T-helper 17 cell (primary cell): ENCODE measurements around the gene POU5F2. TPM values are rescaled to one million over a fixed set of nuclear protein-coding genes. Genes with fewer than 3 reads are reported as not detected.

Experiments used
- ATAC-seq: fragments of 150-1000 bp; cut with Tn5 transposase; 2 replicates; pipeline ENCODE4 v1.10.0; 2021; ENCODE audit warnings: mild to moderate bottlenecking, moderate library complexity
- DNase-seq, 3 donors: peaks; one replicate each; pipeline versions ENCODE4 v3.0.0 to v3.0.0-alpha.2; 2020 to 2021
- H3K9me3 ChIP-seq: one replicate; pipeline ENCODE4 v1.7.0; 2013; ENCODE audit warnings: low read length, mild to moderate bottlenecking; ENCODE audit not compliant: control insufficient read depth, poor library complexity, severe bottlenecking
- H3K27ac Mint-ChIP-seq: one replicate; pipeline ENCODE4 v1.8.0; 2022; ENCODE audit warnings: mild to moderate bottlenecking, moderate library complexity, mixed read lengths
- H3K27me3 Mint-ChIP-seq: one replicate; pipeline ENCODE4 v1.8.0; 2022; ENCODE audit warnings: mixed read lengths
- H3K36me3 Mint-ChIP-seq: one replicate; pipeline ENCODE4 v1.8.0; 2022; ENCODE audit warnings: low read depth, mixed read lengths
- H3K4me1 Mint-ChIP-seq: one replicate; pipeline ENCODE4 v1.8.0; 2022; ENCODE audit warnings: mild to moderate bottlenecking, mixed read lengths
- H3K4me3 Mint-ChIP-seq: one replicate; pipeline ENCODE4 v1.8.0; 2022; ENCODE audit warnings: mild to moderate bottlenecking, moderate library complexity, mixed read lengths
- total RNA-seq, 4 donors: library from RNA in 2 of 4; stranded (reverse) in 2 of 4; gene quantifications; one replicate each; pipeline ENCODE4 v1.2.3 and lab custom pipeline; 2022 to 2026

Gene POU5F2
- total RNA-seq, 2 donors from 2014 or later, result 2.2 to 2.9 TPM

DNA sequence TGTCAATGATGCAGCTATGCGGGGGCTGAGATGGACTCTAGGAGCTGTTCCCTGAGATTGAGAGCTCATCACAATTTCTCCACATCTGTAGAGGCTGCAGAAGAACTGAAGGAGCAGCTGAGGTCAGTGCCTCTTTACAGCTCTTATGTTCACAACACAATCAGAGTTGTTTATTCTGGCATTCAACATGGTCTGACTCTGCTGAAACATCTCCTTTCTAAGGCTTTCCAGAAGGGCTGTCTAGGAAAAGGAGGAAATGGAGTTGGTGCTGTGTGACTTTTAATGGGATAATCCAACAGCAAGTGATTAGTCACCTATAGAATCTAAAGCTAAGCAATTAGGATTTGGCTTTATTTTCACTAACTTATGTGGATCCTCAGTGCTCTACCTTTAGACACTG is 6.0 kb downstream of the POU5F2 start:
- H3K36me3 Mint-ChIP-seq, result peaks cover 7% of the 10 kb centered on the region
- H3K27me3 Mint-ChIP-seq, result no peaks in the 10 kb centered on the region
- ATAC-seq, result no peak
- no peaks in the 10 kb centered on the region for H3K9me3 ChIP-seq
- DNase-seq, result no peak
- H3K4me3 Mint-ChIP-seq, result no peak overlapping the region
- no peak overlapping the region for H3K27ac Mint-ChIP-seq
- peaks cover 3% of the 10 kb centered on the region for H3K4me1 Mint-ChIP-seq

DNA sequence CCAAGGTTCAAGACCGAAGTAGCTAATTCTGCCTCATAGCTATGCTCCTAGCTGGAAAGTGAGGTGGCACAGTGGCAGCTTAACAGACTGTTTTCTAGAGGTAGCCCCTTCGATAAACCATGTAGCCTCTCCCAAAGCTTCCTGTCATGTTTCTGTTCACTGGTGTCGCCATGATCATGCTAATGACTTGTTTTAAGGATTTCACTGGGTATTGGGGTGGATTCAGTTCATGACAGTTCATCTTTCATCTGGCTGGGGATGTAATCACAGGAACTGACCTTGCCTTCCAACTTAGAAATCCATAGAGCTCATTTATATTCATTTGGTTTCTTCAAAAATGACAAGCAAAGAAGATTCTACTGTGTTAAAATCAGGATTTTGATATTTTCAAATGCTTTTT is 9.4 kb downstream of the POU5F2 start:
- H3K4me3 Mint-ChIP-seq, result no peak overlapping the region
- no peak for ATAC-seq
- DNase-seq, result no peak
- H3K36me3 Mint-ChIP-seq, result peaks cover 7% of the 10 kb centered on the region
- no peak overlapping the region for H3K27ac Mint-ChIP-seq
- peaks cover 6% of the 10 kb centered on the region for H3K4me1 Mint-ChIP-seq
- no peaks in the 10 kb centered on the region for H3K27me3 Mint-ChIP-seq
- H3K9me3 ChIP-seq, result no peaks in the 10 kb centered on the region

DNA sequence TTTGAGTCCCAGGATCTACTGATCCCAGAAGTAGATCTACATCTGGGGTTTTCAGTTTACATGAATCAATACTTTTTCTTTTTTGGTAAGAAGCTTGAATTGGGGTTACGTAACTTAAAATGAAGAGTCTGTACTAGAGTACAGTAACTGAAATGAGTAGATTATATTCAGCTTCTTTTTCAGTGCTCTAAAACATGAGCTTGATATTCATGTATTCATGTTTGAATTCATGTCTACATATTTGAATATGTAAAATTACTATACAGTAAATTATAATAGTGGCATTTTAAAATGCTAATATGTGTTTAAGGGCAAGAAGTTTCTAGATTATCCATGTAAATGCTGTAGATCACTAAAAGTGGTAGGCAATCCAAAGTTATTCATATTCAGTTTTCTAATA is 14.8 kb downstream of the POU5F2 start:
- no peaks in the 10 kb centered on the region for H3K9me3 ChIP-seq
- no peaks in the 10 kb centered on the region for H3K27me3 Mint-ChIP-seq
- no peak for DNase-seq
- H3K4me3 Mint-ChIP-seq, result no peak overlapping the region
- ATAC-seq, result no peak
- peaks cover 9% of the 10 kb centered on the region for H3K4me1 Mint-ChIP-seq
- H3K36me3 Mint-ChIP-seq, result peaks cover 4% of the 10 kb centered on the region
- no peak overlapping the region for H3K27ac Mint-ChIP-seq

GRCh38 chr5:93724791-93725190 is 16.6 kb downstream of the POU5F2 start:
- ATAC-seq (no peak), DNase-seq (no peak)
- Mint-ChIP-seq H3K4me3 (no peak overlapping the region), H3K27me3 (no peaks in the 10 kb centered on the region), H3K36me3 (peaks cover 4% of the 10 kb centered on the region), H3K27ac (no peak overlapping the region), H3K4me1 (peaks cover 11% of the 10 kb centered on the region)
- no peaks in the 10 kb centered on the region for H3K9me3 ChIP-seq

DNA sequence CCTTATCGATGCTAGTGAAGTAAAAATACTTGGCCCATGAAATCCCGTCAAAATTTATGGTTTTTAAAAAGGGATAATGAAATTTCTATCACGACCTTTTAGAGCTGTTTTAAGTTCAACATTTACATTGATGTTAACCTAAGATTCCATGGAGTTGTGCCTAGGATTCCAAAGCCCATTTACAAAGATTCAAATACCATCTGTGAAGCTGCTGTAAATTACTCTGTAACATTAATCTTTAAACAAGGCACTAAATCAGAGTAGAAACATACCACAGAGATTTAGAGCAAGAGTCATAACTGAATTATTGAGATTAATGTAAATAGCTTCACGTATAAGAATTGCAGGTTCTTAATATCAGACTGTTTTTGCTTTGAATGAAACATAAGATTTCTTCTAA is 17.7 kb downstream of the POU5F2 start:
- Mint-ChIP-seq H3K36me3 (peaks cover 3% of the 10 kb centered on the region), H3K4me1 (peaks cover 12% of the 10 kb centered on the region), H3K27me3 (no peaks in the 10 kb centered on the region), H3K27ac (no peak overlapping the region), H3K4me3 (no peak overlapping the region)
- no peak for ATAC-seq
- no peaks in the 10 kb centered on the region for H3K9me3 ChIP-seq
- no peak for DNase-seq

DNA sequence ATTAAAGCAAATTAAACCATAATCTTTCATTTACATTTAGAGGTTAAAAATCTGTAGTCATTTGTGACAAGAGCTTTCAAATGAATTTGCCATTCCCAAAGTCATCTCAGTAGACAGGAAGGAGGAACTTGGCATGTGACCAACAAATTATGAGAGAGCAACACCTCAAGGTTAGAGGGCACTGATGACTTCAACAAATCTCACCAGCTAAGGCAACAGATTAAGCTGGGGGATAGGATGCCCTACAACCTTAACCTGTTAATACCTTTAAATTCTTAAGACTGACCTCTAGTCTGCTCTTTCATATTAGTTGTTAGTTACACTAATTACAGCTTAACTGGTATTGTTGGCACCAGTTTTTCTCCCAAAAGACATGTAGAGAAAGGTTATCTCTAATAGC is 18.4 kb downstream of the POU5F2 start:
- DNase-seq (no peak), ATAC-seq (no peak)
- Mint-ChIP-seq H3K36me3 (peaks cover 4% of the 10 kb centered on the region), H3K27me3 (no peaks in the 10 kb centered on the region), H3K4me1 (peaks cover 13% of the 10 kb centered on the region), H3K4me3 (no peak overlapping the region), H3K27ac (no peak overlapping the region)
- no peaks in the 10 kb centered on the region for H3K9me3 ChIP-seq

DNA sequence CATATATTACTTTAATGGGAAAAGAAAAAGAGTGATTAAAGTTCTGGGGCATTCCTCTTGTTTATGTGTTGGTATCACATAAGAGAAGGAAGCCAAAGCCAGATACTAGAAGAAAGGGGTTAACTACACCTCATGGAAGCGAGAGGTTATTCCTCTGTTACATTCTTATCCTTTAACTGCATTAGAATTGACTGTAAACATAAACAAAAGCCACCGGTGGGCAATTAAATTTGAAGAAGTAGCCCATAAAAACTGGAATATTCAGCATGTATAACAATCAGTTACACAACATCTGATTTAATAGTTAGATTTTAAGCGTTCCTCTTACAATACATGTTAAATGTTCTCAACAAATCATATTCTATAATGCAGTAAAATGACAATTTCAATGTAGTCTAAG is 18.8 kb downstream of the POU5F2 start:
- no peak for DNase-seq
- H3K4me1 Mint-ChIP-seq, result peaks cover 13% of the 10 kb centered on the region
- peak overlapping the region; percentile 21 for H3K27ac Mint-ChIP-seq
- H3K4me3 Mint-ChIP-seq, result no peak overlapping the region
- H3K9me3 ChIP-seq, result no peaks in the 10 kb centered on the region
- no peaks in the 10 kb centered on the region for H3K27me3 Mint-ChIP-seq
- no peak for ATAC-seq
- H3K36me3 Mint-ChIP-seq, result peaks cover 4% of the 10 kb centered on the region

DNA sequence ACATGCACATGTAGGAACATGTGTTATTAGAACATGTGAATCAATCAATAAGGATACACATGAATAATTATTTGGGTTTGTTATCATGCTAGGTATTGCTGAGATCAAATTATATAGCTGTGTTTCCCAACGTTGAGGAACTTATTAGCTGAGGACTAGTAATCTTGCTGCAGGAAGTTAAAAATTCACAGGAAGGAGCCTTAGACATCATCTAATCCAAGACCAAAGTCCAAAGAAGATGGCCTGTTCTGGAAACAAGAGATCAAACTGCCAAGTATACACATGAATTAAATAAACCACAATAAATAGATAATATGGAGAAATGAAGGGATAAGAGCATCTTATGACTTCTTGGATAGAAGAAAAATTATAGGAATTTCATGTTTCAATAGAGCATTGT is 19.9 kb downstream of the POU5F2 start:
- no peak for DNase-seq
- Mint-ChIP-seq H3K27me3 (no peaks in the 10 kb centered on the region), H3K36me3 (peaks cover 4% of the 10 kb centered on the region), H3K4me3 (no peak overlapping the region), H3K4me1 (peaks cover 13% of the 10 kb centered on the region), H3K27ac (no peak overlapping the region)
- no peak for ATAC-seq
- no peaks in the 10 kb centered on the region for H3K9me3 ChIP-seq

DNA sequence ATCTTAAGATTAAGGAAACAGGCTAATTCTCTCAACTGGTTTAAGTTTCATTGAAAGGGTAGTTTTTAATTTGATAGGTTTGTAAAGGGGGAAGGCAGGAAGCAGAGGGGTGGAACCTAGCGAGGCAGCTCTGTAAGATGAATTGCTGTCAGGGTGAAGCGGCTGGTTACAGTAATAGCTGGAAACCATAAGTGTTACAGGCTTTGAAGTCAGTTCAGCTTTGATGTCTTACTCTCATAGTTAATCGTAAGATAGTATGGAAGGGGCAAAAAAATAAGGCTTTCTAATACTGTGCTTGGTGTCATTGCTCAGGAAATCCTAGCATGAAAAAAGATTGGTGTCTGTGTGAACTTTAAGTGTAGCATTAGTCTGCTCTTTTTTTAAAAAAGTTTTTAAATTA is 20.3 kb downstream of the POU5F2 start:
- ATAC-seq (no peak), DNase-seq (no peak)
- H3K36me3 Mint-ChIP-seq, result peaks cover 4% of the 10 kb centered on the region
- H3K9me3 ChIP-seq, result no peaks in the 10 kb centered on the region
- peaks cover 10% of the 10 kb centered on the region for H3K4me1 Mint-ChIP-seq
- H3K4me3 Mint-ChIP-seq, result no peak overlapping the region
- H3K27me3 Mint-ChIP-seq, result no peaks in the 10 kb centered on the region
- no peak overlapping the region for H3K27ac Mint-ChIP-seq

GRCh38 chr5:93717162-93717561 is 24.2 kb downstream of the POU5F2 start:
- no peak for DNase-seq
- Mint-ChIP-seq H3K27me3 (no peaks in the 10 kb centered on the region), H3K27ac (no peak overlapping the region), H3K4me1 (peaks cover 13% of the 10 kb centered on the region), H3K36me3 (peaks cover 4% of the 10 kb centered on the region), H3K4me3 (no peak overlapping the region)
- H3K9me3 ChIP-seq, result no peaks in the 10 kb centered on the region
- no peak for ATAC-seq

DNA sequence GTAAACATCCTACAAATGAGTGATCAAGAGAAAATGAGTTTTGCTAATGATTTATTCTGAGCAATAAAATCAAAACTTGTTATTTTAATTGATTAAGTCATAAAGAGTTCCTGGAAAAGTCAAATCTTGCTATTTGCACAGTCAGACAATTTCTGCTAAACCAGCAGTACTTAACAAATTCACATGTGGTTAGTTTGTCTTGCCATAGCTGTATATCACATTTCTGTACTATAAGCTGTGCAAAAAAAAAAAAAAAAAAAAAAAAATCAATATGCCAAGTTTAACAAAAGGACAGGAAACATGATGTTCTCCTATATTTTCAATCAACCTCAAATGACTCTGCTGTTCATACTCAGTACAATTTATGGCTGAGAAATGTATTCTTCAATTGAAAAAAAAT is 24.9 kb downstream of the POU5F2 start:
- H3K9me3 ChIP-seq, result no peaks in the 10 kb centered on the region
- Mint-ChIP-seq H3K27ac (no peak overlapping the region), H3K27me3 (no peaks in the 10 kb centered on the region), H3K4me3 (no peak overlapping the region), H3K36me3 (peaks cover 4% of the 10 kb centered on the region), H3K4me1 (peaks cover 14% of the 10 kb centered on the region)
- DNase-seq (no peak), ATAC-seq (no peak)

DNA sequence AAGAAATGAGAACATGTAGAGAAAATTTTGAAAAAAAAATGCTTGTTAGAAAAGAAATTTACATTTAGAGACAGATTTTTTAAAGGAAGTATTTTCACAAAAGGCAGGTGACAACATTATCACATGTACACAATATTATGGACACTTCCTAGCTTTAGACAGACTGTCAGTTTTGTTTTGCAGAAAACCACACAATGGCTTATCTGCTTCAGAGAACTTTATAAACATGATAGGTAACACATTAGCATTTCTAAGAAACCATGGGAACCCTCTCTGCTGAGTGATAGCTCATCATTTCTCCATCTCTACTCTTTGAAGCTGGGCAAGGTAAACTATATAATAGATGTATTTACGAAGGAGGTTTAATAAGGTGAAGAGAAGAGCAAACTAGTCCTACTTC is 25.6 kb downstream of the POU5F2 start:
- Mint-ChIP-seq H3K36me3 (peaks cover 6% of the 10 kb centered on the region), H3K4me3 (no peak overlapping the region), H3K27ac (no peak overlapping the region), H3K27me3 (no peaks in the 10 kb centered on the region), H3K4me1 (peaks cover 10% of the 10 kb centered on the region)
- no peak for DNase-seq
- ATAC-seq, result no peak
- no peaks in the 10 kb centered on the region for H3K9me3 ChIP-seq

- H3K27me3 Mint-ChIP-seq, result no peaks in the 10 kb centered on the region
These were observed 26.1 kb downstream of the POU5F2 start for GRCh38 chr5:93715327-93715726.

DNA sequence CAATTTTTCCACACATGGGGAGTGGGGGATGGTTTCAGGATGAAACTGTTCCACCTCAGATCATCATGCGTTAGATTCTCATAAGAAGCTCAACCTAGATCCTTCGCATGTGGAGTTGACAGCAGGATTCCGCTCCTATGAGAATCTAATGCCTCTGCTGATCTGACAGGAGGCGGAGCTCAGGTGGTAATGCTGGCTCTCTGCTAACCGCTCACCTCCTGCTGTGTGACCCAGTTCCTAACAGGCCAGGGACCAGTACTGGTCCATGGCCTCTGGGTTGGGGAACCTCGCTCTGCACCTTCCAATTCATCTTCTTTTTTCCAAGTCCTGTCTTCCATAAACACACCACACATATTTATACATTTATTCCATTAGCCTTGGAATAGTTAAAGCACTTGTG is 33.0 kb downstream of the POU5F2 start:
- Mint-ChIP-seq H3K4me3 (no peak overlapping the region), H3K27me3 (no peaks in the 10 kb centered on the region), H3K4me1 (peaks cover 14% of the 10 kb centered on the region), H3K36me3 (peaks cover 2% of the 10 kb centered on the region), H3K27ac (no peak overlapping the region)
- DNase-seq, result no peak
- H3K9me3 ChIP-seq, result no peaks in the 10 kb centered on the region
- no peak for ATAC-seq

More at GRCh38 chr5:93715327-93715726, 26.1 kb downstream of the POU5F2 start:
- no peak overlapping the region for H3K27ac Mint-ChIP-seq
- no peak overlapping the region for H3K4me3 Mint-ChIP-seq
- H3K9me3 ChIP-seq, result no peaks in the 10 kb centered on the region
- H3K4me1 Mint-ChIP-seq, result peaks cover 10% of the 10 kb centered on the region
- peaks cover 6% of the 10 kb centered on the region for H3K36me3 Mint-ChIP-seq
- ATAC-seq, result no peak
- no peak for DNase-seq

- H3K4me1 Mint-ChIP-seq, result peaks cover 16% of the 10 kb centered on the region
- DNase-seq (no peak), ATAC-seq (no peak)
- no peak overlapping the region for H3K4me3 Mint-ChIP-seq
- H3K9me3 ChIP-seq, result no peaks in the 10 kb centered on the region
- H3K27ac Mint-ChIP-seq, result no peak overlapping the region
- no peaks in the 10 kb centered on the region for H3K36me3 Mint-ChIP-seq
- no peaks in the 10 kb centered on the region for H3K27me3 Mint-ChIP-seq
These were observed 35.5 kb downstream of the POU5F2 start for GRCh38 chr5:93705896-93706295.
